MM.1S (cell line): ENCODE measurements around the gene KANSL3.

Source experiments
- CTCF ChIP-seq: fragments of 300-600 bp; sonication (generic); IDR thresholded peaks from 2 replicates; pipeline ENCODE4 v1.5.1; 2016; ENCODE audit warnings: antibody characterized with exemption, low read length, mixed read lengths
- EZH2 ChIP-seq: fragments of 300-600 bp; sonication (generic); optimal IDR thresholded peaks from 2 replicates; pipeline ENCODE3; 2017; ENCODE audit warnings: low read depth, mild to moderate bottlenecking, antibody characterized with exemption, low read length, mixed read lengths
- EZH2phosphoT487 ChIP-seq: fragments of 300-600 bp; sonication (generic); IDR thresholded peaks from 2 replicates; pipeline ENCODE4 v1.6.1; 2018; ENCODE audit warnings: antibody characterized with exemption, low read length

GRCh38 chr2:96564026-96564425 is 74.1 kb downstream of the KANSL3 start:
- TF ChIP-seq CTCF (no peak), EZH2 (no peak), EZH2phosphoT487 (no peak)
